Nephron (organoid): Measurements from ENCODE around the gene PLA2R1.

Experiments used
- H3K27ac Mint-ChIP-seq, 3 experiments: 2 replicates each; pipeline ENCODE4 v1.8.0; 2020; ENCODE audit warnings: mixed read lengths in 3 of 3, mild to moderate bottlenecking in 2 of 3, moderate library complexity in 1 of 3
- H3K27me3 Mint-ChIP-seq: 2 replicates; pipeline ENCODE4 v1.8.0; 2021; ENCODE audit warnings: low read depth, mild to moderate bottlenecking, moderate library complexity, mixed read lengths
- H3K36me3 Mint-ChIP-seq: 2 replicates; pipeline ENCODE4 v1.8.0; 2020; ENCODE audit warnings: low read depth, mixed read lengths
- H3K4me1 Mint-ChIP-seq: 2 replicates; pipeline ENCODE4 v1.8.0; 2020; ENCODE audit warnings: mixed read lengths
- H3K4me3 Mint-ChIP-seq, 3 experiments: 2 replicates each; pipeline ENCODE4 v1.8.0; 2020; ENCODE audit warnings: mild to moderate bottlenecking in 3 of 3, mixed read lengths in 3 of 3, moderate library complexity in 2 of 3
- H3K9me3 Mint-ChIP-seq: 2 replicates; pipeline ENCODE4 v1.8.0; 2020; ENCODE audit warnings: mixed read lengths
- CTCF ChIP-seq, 3 experiments: fragments of 200-600 bp; sonication (generic); IDR thresholded peaks; one replicate each; pipeline ENCODE4 v1.5.0; 2021; ENCODE audit warnings: antibody characterized with exemption in 3 of 3; ENCODE audit not compliant: unreplicated experiment in 3 of 3

The PLA2R1 gene

GRCh38 chr2:159998961-159999360 is 63.5 kb downstream of the PLA2R1 start:
- Mint-ChIP-seq H3K27ac (peak overlapping the region; percentile 77 to 96 (median 78)), H3K9me3 (peaks cover 15% of the 10 kb centered on the region), H3K4me1 (peaks cover 26% of the 10 kb centered on the region), H3K36me3 (peaks cover 28% of the 10 kb centered on the region), H3K27me3 (no peaks in the 10 kb centered on the region), H3K4me3 (no peak overlapping the region)
- no peak for TF ChIP-seq CTCF (IDR thresholded peaks at IDR 0.05; ENCODE audit: unreplicated experiment in 3 of 3)

GRCh38 chr2:159998243-159998642 is 64.2 kb downstream of the PLA2R1 start:
- peaks cover 26% of the 10 kb centered on the region for H3K4me1 Mint-ChIP-seq
- H3K27me3 Mint-ChIP-seq, result no peaks in the 10 kb centered on the region
- peaks cover 15% of the 10 kb centered on the region for H3K9me3 Mint-ChIP-seq
- H3K4me3 Mint-ChIP-seq, result no peak overlapping the region
- no peak for TF ChIP-seq CTCF (IDR thresholded peaks at IDR 0.05; ENCODE audit: unreplicated experiment in 3 of 3)
- peaks cover 28% of the 10 kb centered on the region for H3K36me3 Mint-ChIP-seq
- H3K27ac Mint-ChIP-seq, result peak overlapping the region; percentile 77 to 96 (median 78)

GRCh38 chr2:159996792-159997546 is 65.4 kb downstream of the PLA2R1 start:
- peaks cover 26% of the 10 kb centered on the region for H3K4me1 Mint-ChIP-seq
- peak overlapping the region in 2 of 3 experiments; percentile 3 to 10 for H3K4me3 Mint-ChIP-seq
- H3K27ac Mint-ChIP-seq, result peak overlapping the region; percentile 78 to 96 (median 85)
- H3K36me3 Mint-ChIP-seq, result peaks cover 28% of the 10 kb centered on the region
- TF ChIP-seq CTCF (IDR thresholded peaks at IDR 0.05; ENCODE audit: unreplicated experiment in 3 of 3), result no peak
- peaks cover 15% of the 10 kb centered on the region for H3K9me3 Mint-ChIP-seq
- no peaks in the 10 kb centered on the region for H3K27me3 Mint-ChIP-seq

- H3K27me3 Mint-ChIP-seq, result no peaks in the 10 kb centered on the region
- peaks cover 10% of the 10 kb centered on the region for H3K36me3 Mint-ChIP-seq
- TF ChIP-seq CTCF (IDR thresholded peaks at IDR 0.05; ENCODE audit: unreplicated experiment in 3 of 3), result no peak
- H3K9me3 Mint-ChIP-seq, result peaks cover 12% of the 10 kb centered on the region
- H3K27ac Mint-ChIP-seq, result peak overlapping the region in 2 of 3 experiments; percentile 17 to 36
- H3K4me3 Mint-ChIP-seq, result no peak overlapping the region
- H3K4me1 Mint-ChIP-seq, result peaks cover 26% of the 10 kb centered on the region
These were observed 67.4 kb downstream of the PLA2R1 start for GRCh38 chr2:159995038-159995437.

- no peaks in the 10 kb centered on the region for H3K27me3 Mint-ChIP-seq
- H3K27ac Mint-ChIP-seq, result no peak overlapping the region
- H3K4me1 Mint-ChIP-seq, result peaks cover 6% of the 10 kb centered on the region
- H3K9me3 Mint-ChIP-seq, result no peaks in the 10 kb centered on the region
- no peak overlapping the region for H3K4me3 Mint-ChIP-seq
- peaks cover 7% of the 10 kb centered on the region for H3K36me3 Mint-ChIP-seq
- TF ChIP-seq CTCF (IDR thresholded peaks at IDR 0.05; ENCODE audit: unreplicated experiment in 3 of 3), result peak in 1 of 3 experiments; percentile 31
These were observed 73.2 kb downstream of the PLA2R1 start for GRCh38 chr2:159989249-159989648.
